ENCODE measurements around the gene PCSK6.

GRCh38 chr15:101318839-101319238 lies 170.7 kb downstream of the PCSK6 start:
- no peak for TF ChIP-seq CTCF (IDR thresholded peaks at IDR 0.05)
- no peak for TF ChIP-seq POLR2A (IDR thresholded peaks at IDR 0.05)
- no peak for TF ChIP-seq POLR2AphosphoS5 (IDR thresholded peaks at IDR 0.05)

All from stomach (tissue), 4 donors.